GM19193 (cell line): ENCODE measurements around the gene ERC1.

Experiments used
- POLR2A ChIP-seq: IDR thresholded peaks from 4 replicates; pipeline ENCODE4 v1.6.1; 2011; ENCODE audit not compliant: insufficient read depth, insufficient read length; ENCODE audit errors: extremely low read depth

ERC1 gene

GRCh38 chr12:1283316-1283715 lies 292.3 kb downstream of the ERC1 start:
- no peak for TF ChIP-seq POLR2A

GRCh38 chr12:1284611-1285010 lies 293.6 kb downstream of the ERC1 start:
- no peak for TF ChIP-seq POLR2A

GRCh38 chr12:1287446-1287975 lies 296.5 kb downstream of the ERC1 start:
- no peak for TF ChIP-seq POLR2A

- no peak for TF ChIP-seq POLR2A
These were observed 297.3 kb downstream of the ERC1 start for GRCh38 chr12:1288333-1288732.

GRCh38 chr12:1289371-1290155 lies 298.5 kb downstream of the ERC1 start:
- no peak for TF ChIP-seq POLR2A

GRCh38 chr12:1290716-1291115 lies 299.7 kb downstream of the ERC1 start:
- TF ChIP-seq POLR2A = no peak

- no peak for TF ChIP-seq POLR2A
These were observed 300.7 kb downstream of the ERC1 start for GRCh38 chr12:1291601-1292332.

GRCh38 chr12:1293901-1294300 lies 302.9 kb downstream of the ERC1 start:
- TF ChIP-seq POLR2A = no peak

GRCh38 chr12:1297206-1297605 lies 306.2 kb downstream of the ERC1 start:
- no peak for TF ChIP-seq POLR2A

- TF ChIP-seq POLR2A = no peak
These were observed 306.7 kb downstream of the ERC1 start for GRCh38 chr12:1297639-1298175.

- TF ChIP-seq POLR2A = no peak
These were observed 309.4 kb downstream of the ERC1 start for GRCh38 chr12:1300460-1300859.

- TF ChIP-seq POLR2A = no peak
These were observed 311.3 kb downstream of the ERC1 start for GRCh38 chr12:1302201-1302870.

- no peak for TF ChIP-seq POLR2A
These were observed 314.0 kb downstream of the ERC1 start for GRCh38 chr12:1305063-1305434.

GRCh38 chr12:1305791-1306500 lies 314.9 kb downstream of the ERC1 start:
- no peak for TF ChIP-seq POLR2A
